HG03571 (cell line): ENCODE results near the gene TEX51.

Experiments
- ATAC-seq: cut with Tn5 transposase; IDR thresholded peaks from one replicate; pipeline ENCODE4 v1.9.1; 2021; ENCODE audit not compliant: unreplicated experiment

TEX51 gene

GRCh38 chr2:126913329-126913728, 14.6 kb downstream of the TEX51 start:
- no peak for ATAC-seq

- ATAC-seq = no peak
Observed at GRCh38 chr2:126913881-126914615, 15.4 kb downstream of the TEX51 start.

GRCh38 chr2:126914811-126915500, 16.3 kb downstream of the TEX51 start:
- no peak for ATAC-seq

- no peak for ATAC-seq
Observed at GRCh38 chr2:126915903-126916302, 17.2 kb downstream of the TEX51 start.

GRCh38 chr2:126916744-126917143, 18.1 kb downstream of the TEX51 start:
- ATAC-seq = no peak

GRCh38 chr2:126921066-126921465, 22.4 kb downstream of the TEX51 start:
- no peak for ATAC-seq

- no peak for ATAC-seq
Observed at GRCh38 chr2:126930970-126931590, 32.4 kb downstream of the TEX51 start.

- no peak for ATAC-seq
Observed at GRCh38 chr2:126932529-126932928, 33.8 kb downstream of the TEX51 start.

- no peak for ATAC-seq
Observed at GRCh38 chr2:126932966-126933710, 34.4 kb downstream of the TEX51 start.

GRCh38 chr2:126933711-126934091, 35.0 kb downstream of the TEX51 start:
- ATAC-seq = no peak

GRCh38 chr2:126934809-126935208, 36.1 kb downstream of the TEX51 start:
- no peak for ATAC-seq

GRCh38 chr2:126935774-126936173, 37.1 kb downstream of the TEX51 start:
- no peak for ATAC-seq

GRCh38 chr2:126936219-126936723, 37.6 kb downstream of the TEX51 start:
- no peak for ATAC-seq

GRCh38 chr2:126940331-126940730, 41.6 kb downstream of the TEX51 start:
- no peak for ATAC-seq

GRCh38 chr2:126942427-126943203, 43.9 kb downstream of the TEX51 start:
- no peak for ATAC-seq

- no peak for ATAC-seq
Observed at GRCh38 chr2:126943612-126944348, 45.1 kb downstream of the TEX51 start.

GRCh38 chr2:126945118-126945517, 46.4 kb downstream of the TEX51 start:
- no peak for ATAC-seq

GRCh38 chr2:126946318-126947102, 47.8 kb downstream of the TEX51 start:
- no peak for ATAC-seq

- no peak for ATAC-seq
Observed at GRCh38 chr2:126947103-126947429, 48.4 kb downstream of the TEX51 start.
